8988T (cell line): Measurements from ENCODE around the gene FZD10.

ENCODE experiments used
- DNase-seq: peaks from one replicate; pipeline ENCODE4 v3.0.0; 2011

Gene FZD10

DNA sequence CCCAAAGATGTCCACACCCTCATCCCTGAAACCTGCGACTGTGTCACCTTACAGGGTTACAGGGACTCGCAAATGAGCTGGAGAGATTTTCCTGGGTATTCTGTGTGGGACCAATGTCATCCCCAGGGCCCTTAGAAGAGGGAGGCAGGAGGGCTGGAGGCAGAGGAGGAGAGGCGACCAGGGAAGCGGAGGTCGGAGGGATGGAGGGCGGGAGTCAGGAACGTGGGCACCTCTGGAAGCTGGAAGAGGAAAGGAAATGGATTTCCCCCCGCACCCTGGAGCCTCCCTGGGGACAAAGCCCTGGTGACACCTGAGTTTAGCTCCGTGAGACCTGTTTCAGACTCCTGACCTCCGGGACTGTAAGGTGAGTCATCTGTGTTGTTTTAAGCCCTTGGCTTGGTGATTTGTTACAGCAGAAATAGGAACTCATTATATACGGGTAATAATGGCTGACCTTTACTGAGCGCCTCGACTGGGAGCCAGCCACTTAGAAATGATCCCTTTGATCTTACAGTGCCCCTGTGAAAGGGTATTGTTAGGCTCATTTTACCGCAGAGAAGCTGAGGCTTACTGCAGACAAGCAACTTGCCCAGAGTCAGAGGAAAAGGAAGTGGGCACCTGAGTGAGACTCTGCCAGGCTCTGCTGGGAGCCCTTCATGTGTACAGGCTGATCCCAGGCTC lies 29.3 kb upstream of the FZD10 start:
- DNase-seq, result no peak

- DNase-seq, result no peak
Observed at GRCh38 chr12:130133851-130134562, 28.3 kb upstream of the FZD10 start.

DNA sequence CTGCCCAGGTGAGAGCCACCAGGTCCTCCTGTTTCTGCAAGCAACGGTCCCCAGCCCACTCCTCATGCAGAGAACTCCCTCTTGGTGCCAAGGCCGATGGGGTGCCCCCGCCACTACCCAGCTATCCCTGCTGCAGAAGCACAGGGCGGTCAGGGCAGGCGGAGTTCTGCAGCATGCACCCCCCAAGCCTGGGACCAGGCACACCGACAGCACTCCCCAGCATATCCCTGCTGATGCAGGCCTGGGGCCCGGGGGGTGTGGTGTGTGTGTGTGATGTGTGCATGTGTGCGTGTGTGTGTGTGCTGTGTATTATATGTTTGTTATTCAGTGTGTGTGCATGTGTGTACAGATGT lies 27.7 kb upstream of the FZD10 start:
- DNase-seq, result no peak

- no peak for DNase-seq
Observed at GRCh38 chr12:130136509-130137039, 25.7 kb upstream of the FZD10 start.

DNA sequence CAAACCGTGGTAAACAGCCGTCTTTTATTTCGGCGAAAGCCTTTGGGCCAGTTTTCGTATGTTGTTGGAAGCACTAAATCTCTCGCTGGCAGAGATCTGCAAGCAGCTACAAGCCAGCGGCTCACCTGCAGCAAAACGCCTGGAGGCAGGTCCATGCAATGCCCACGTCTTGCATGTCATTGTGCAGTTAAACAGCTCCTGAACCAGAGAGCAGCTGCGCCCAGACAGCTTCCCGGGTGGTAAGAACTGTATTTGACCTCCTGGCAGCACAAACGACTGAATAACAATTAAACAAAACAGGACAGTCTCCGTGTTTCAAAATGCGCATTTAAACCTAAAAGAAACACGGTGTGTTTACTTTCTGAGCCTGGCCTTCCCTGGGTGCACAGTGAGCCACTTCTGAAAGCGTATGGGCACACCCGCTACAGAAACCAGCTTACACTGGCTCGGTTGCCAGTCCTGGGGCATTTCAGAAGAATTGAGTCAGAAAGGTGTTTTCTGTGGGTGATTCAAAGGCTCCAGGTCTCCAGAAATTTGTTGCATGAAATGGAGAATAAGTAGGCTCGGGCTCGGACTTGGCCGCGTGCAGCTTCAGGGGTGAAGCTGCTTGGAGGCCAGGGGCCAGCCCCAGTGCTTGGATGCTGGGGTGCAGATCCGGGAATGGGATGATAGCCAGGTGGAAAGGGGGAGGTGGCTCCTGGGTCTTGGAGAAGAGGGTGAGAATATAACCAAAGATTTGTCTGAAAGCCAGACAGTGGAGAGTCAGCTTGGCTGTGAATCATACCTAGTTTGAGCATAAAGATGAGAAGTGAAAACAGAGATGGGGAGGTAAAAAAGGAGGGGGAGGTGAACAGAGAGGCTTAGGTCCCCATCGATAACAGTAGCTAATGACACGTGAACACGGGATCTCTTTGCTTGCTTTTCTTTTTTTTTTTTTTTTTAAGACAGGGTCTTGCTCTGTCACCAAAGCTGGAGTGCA lies 24.9 kb upstream of the FZD10 start:
- no peak for DNase-seq

DNA sequence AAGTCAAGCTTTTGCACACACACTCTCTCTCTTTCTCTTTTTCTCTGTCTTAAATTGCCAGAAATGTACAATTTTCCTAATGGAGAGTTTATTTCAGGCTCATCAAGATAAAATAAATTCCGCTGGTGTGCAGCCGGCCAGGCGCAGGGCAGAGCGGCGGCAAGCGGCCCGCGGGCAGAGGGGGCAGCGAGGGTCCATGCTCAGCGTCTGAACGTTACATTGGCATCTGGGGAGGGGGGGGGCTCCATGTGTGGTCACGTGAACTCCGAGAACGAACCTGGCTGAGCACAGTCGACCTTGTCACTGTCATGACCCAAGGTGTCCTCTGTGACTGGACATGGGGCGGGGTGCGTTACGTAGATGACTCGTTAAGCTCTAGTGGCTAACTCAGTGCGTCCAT lies 23.8 kb upstream of the FZD10 start:
- no peak for DNase-seq

- no peak for DNase-seq
Observed at GRCh38 chr12:130139567-130140421, 22.5 kb upstream of the FZD10 start.

GRCh38 chr12:130141105-130141504 lies 21.2 kb upstream of the FZD10 start:
- DNase-seq, result no peak

DNA sequence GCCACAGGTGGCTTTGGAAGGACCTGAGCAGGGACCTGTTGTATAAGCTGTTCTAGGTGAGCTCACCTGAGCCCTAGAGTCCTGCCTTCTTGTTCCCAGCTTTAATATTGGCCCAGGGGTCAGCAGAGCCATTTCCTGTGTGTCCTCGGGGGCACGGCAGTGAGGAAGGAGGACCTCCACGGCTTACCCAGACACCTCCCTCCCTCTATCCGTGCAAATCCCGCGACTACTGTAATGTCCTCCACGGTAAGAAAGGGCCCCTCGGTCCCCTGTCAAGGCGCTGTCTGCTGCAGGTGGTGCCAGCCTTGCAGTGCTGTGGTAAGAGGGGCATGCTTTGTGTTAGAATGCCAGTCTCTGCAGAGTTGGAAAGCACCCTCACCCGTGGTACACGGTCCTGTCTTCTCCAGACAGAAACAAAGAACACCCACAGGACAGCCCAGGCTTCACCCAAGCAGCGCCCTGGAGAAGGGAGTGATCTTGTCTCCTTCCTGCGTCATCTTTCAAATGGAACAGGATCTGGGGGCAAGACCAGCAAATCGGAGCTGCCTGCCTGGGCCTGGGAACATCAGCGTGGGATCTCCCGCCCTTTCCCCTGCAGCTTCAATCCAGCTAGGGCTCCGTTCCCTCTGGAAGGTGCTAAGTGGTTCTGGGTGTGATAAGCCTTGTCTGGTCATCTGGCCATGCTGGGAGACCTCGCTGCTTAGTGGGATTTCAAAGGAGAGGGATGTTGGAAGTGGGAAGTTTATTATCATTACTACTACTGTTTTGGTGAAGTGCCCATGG lies 20.2 kb upstream of the FZD10 start:
- no peak for DNase-seq

GRCh38 chr12:130142736-130143135 lies 19.5 kb upstream of the FZD10 start:
- no peak for DNase-seq

- DNase-seq, result no peak
Observed at GRCh38 chr12:130143136-130143535, 19.1 kb upstream of the FZD10 start.

GRCh38 chr12:130144256-130144655 lies 18.0 kb upstream of the FZD10 start:
- DNase-seq, result no peak

DNA sequence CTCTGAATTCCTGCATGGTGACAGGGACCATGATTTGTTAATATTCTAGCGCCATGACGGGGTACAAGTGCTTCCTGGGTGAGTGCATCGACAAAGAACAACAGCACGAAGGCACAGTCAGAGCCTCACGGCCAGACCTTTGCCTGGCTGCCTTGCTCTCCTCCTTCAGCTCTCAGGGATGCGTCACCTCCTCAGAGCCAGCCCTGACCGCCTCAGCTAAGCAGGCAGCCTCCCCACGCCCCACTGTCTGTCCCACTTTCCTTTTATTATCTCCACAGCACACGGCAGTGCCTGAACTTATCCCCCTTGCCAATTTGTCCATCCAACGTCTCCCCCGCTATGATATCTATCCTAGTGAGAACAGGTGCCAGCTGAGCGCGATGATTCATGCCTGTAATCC lies 16.5 kb upstream of the FZD10 start:
- DNase-seq, result no peak

- no peak for DNase-seq
Observed at GRCh38 chr12:130146176-130146931, 15.9 kb upstream of the FZD10 start.

DNA sequence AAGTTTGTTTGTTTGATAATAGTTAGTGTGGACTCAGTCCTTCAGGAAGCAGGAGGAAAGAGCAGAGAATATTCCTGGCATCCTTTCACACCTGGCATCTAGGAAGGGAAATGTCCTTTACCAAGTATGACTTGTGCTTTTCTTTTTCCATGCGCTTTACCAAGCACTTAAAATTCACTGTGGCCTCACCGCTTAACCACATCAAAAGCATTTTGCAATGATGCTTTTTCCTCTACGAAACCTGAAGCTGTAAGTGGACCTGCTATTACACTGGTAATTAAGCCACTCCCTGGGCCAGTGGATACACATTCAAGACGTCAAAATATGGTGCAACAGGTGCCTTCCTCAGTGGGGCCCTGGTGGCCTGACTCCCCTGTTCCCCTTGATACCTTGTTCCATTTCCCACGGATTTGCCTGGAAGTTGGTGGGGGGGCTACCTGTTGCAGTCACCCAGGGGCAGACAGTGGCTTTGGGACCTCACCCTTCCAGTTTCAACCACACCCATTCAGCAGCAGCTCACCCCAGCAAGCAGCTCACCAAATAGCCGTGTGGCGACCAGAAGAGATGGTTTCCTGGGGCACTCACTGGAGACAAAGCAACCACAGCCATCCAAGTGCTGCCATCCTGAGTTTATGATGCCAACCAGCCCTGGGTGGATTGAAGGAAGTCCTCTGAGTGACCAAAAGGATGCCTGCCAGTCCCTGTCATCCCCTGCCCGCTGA lies 14.2 kb upstream of the FZD10 start:
- DNase-seq, result no peak

GRCh38 chr12:130151846-130152245 lies 10.4 kb upstream of the FZD10 start:
- no peak for DNase-seq

DNA sequence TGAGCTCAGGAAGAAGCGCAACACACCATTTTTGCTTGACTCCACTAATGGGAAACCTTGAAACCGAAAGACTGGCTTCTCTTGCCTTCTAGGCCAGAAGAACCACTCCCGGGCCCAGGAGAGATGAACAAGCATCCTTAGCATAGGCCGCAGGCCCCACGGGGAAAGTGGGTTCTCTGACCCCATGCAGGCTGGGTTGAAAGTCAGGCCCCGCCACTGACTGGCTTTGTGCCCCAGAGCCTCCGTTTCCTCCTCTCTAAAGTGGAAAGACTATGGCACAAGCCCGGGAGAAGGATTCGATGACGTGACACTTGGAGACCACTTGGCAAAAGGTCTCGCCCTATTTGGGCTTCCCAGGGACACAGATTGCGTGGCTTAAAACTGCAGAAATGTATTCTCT lies 9.9 kb upstream of the FZD10 start:
- no peak for DNase-seq

DNA sequence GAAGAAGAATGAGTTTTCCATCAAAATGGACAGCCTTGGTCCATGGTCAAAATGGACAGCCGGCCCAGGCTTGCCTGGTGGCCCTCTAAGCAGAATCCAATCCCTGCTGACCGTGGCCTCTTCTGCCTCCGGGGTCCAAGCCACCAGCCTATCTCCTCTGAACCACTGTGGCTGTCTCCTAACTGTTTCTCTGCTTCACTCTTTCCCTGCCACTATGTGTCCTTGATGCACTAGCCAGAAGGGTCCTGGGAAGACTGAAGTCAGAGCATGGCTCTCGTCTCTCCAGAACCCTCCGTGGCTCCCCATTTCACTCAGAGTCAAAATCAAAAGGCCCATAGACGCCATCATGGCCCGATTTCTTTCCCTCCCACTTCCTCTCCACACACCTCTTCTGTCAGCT lies 8.5 kb upstream of the FZD10 start:
- DNase-seq, result no peak

DNA sequence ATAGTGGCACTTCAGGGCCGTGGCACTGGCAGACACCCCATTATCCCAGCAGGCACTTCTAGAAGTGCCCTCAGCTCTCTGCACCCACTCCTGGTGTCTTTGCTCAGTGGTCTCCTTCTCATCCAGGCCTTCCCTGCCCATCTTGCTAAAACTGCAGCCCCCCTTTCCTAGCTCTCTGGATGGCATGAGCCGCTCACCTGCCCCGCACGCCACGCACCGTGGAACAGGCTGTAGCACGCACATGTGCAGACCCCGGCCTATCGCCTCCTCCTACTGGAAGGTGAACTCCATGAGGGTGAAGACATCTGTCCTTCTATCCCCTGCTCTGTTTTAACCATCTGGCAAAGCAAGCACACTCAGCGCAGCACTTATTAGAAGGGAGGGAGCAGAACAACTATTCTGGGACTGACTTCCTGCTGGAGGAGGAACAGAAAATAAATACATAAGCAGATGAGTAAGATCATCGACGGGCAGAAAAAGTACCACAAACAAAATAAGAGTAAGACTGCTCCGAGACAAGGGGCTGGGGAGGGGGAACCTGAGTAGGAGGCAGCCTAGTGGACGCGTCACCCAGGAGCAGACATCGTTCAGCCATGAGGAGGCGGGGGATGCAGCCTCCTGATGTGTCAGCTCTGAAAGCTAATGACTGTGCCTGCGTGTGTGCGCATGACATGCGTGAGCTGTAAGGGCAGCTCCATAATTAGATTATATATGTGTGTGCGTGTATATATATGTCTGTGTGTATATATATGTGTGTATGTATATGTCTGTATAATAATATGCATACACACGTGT lies 7.8 kb upstream of the FZD10 start:
- no peak for DNase-seq
